ENCODE data around the gene PHPT1.
"Not testable (repeated sequence)": the region's sequence is repeated elsewhere in the genome, so short reads cannot be mapped to it uniquely, and the experiment has no call there.

The PHPT1 gene

GRCh38 chr9:136823136-136824046 lies 25.8 kb upstream of the PHPT1 start:
- DNase-seq = no peak

- no peak for DNase-seq
Measured at GRCh38 chr9:136824496-136825225, 24.5 kb upstream of the PHPT1 start.

- no peak for DNase-seq
Measured at GRCh38 chr9:136825295-136826187, 23.7 kb upstream of the PHPT1 start.

GRCh38 chr9:136826188-136826541 lies 23.0 kb upstream of the PHPT1 start:
- no peak for DNase-seq

- DNase-seq = no peak
Measured at GRCh38 chr9:136826703-136827582, 22.3 kb upstream of the PHPT1 start.

- DNase-seq = no peak
Measured at GRCh38 chr9:136827794-136828473, 21.3 kb upstream of the PHPT1 start.

GRCh38 chr9:136828474-136829140 lies 20.6 kb upstream of the PHPT1 start:
- no peak for DNase-seq

GRCh38 chr9:136829412-136829811 lies 19.8 kb upstream of the PHPT1 start:
- no peak for DNase-seq

- no peak for DNase-seq
Measured at GRCh38 chr9:136829981-136830885, 19.0 kb upstream of the PHPT1 start.

GRCh38 chr9:136831002-136831719 lies 18.0 kb upstream of the PHPT1 start:
- no peak for DNase-seq

- no peak for DNase-seq
Measured at GRCh38 chr9:136831720-136832104, 17.5 kb upstream of the PHPT1 start.

- no peak for DNase-seq
Measured at GRCh38 chr9:136832581-136832980, 16.6 kb upstream of the PHPT1 start.

GRCh38 chr9:136833381-136834048 lies 15.7 kb upstream of the PHPT1 start:
- DNase-seq = not testable (repeated sequence)

GRCh38 chr9:136835162-136835931 lies 13.9 kb upstream of the PHPT1 start:
- no peak for DNase-seq

- no peak for DNase-seq
Measured at GRCh38 chr9:136835932-136836904, 13.0 kb upstream of the PHPT1 start.

- no peak for DNase-seq
Measured at GRCh38 chr9:136837146-136837855, 11.9 kb upstream of the PHPT1 start.

Measured in central memory CD4-positive, alpha-beta T cell (primary cell).